HG02763 (cell line): ENCODE measurements around the gene CHST14.

Experiments
- ATAC-seq: cut with Tn5 transposase; IDR thresholded peaks from one replicate; pipeline ENCODE4 v1.9.1; 2021; ENCODE audit warnings: mild to moderate bottlenecking, moderate library complexity; ENCODE audit not compliant: unreplicated experiment

The CHST14 gene

GRCh38 chr15:40461958-40462357, 8.8 kb upstream of the CHST14 start:
- ATAC-seq: no peak

GRCh38 chr15:40463279-40463678, 7.5 kb upstream of the CHST14 start:
- ATAC-seq: no peak

- no peak for ATAC-seq
Measured at GRCh38 chr15:40463886-40464545, 6.8 kb upstream of the CHST14 start.

GRCh38 chr15:40464595-40465185, 6.1 kb upstream of the CHST14 start:
- no peak for ATAC-seq

GRCh38 chr15:40465939-40466338, 4.8 kb upstream of the CHST14 start:
- no peak for ATAC-seq

- no peak for ATAC-seq
Measured at GRCh38 chr15:40466426-40467260, 4.1 kb upstream of the CHST14 start.

- ATAC-seq: no peak
Measured at GRCh38 chr15:40467261-40467615, 3.5 kb upstream of the CHST14 start.

GRCh38 chr15:40468898-40469331, 1.9 kb upstream of the CHST14 start:
- no peak for ATAC-seq

GRCh38 chr15:40469776-40470390, 901 bp upstream of the CHST14 start:
- no peak for ATAC-seq

GRCh38 chr15:40471105-40471807, 472 bp downstream of the CHST14 start:
- ATAC-seq: peak; percentile 30

GRCh38 chr15:40471808-40472150, 995 bp downstream of the CHST14 start:
- ATAC-seq: no peak

- ATAC-seq: no peak
Measured at GRCh38 chr15:40472171-40472727, 1.5 kb downstream of the CHST14 start.

GRCh38 chr15:40474581-40474980, 3.8 kb downstream of the CHST14 start:
- no peak for ATAC-seq

GRCh38 chr15:40477642-40478327, 7.0 kb downstream of the CHST14 start:
- ATAC-seq: no peak

- no peak for ATAC-seq
Measured at GRCh38 chr15:40479024-40479423, 8.2 kb downstream of the CHST14 start.

- no peak for ATAC-seq
Measured at GRCh38 chr15:40481341-40482074, 10.7 kb downstream of the CHST14 start.

GRCh38 chr15:40483919-40484318, 13.1 kb downstream of the CHST14 start:
- ATAC-seq: no peak

- no peak for ATAC-seq
Measured at GRCh38 chr15:40486066-40486770, 15.4 kb downstream of the CHST14 start.
